GM23338 (cell line): ENCODE data around the gene ZNF140.

ENCODE experiments used
- CREB1 ChIP-seq: fragments of 250-450 bp; sonication (Bioruptor Pico); IDR thresholded peaks from 2 replicates; pipeline ENCODE4 v1.5.0; 2020; ENCODE audit warnings: low read depth, mild to moderate bottlenecking, moderate library complexity
- EZH2 ChIP-seq: fragments of 200-600 bp; sonication (generic); IDR thresholded peaks from one replicate; pipeline ENCODE4 v1.8.0; 2017; ENCODE audit warnings: antibody characterized with exemption, mild to moderate bottlenecking, low read depth; ENCODE audit not compliant: unreplicated experiment
- EZH2phosphoT487 ChIP-seq: fragments of 200-600 bp; sonication (generic); IDR thresholded peaks from one replicate; pipeline ENCODE4 v1.8.1; 2018; ENCODE audit warnings: antibody characterized with exemption; ENCODE audit not compliant: unreplicated experiment
- JUNB ChIP-seq: IDR thresholded peaks from one replicate; pipeline ENCODE4 v1.6.1; 2016; ENCODE audit warnings: antibody characterized with exemption; ENCODE audit not compliant: unreplicated experiment
- NANOG ChIP-seq: IDR thresholded peaks from 2 replicates; pipeline ENCODE4 v1.6.1; 2016; ENCODE audit warnings: antibody characterized with exemption, borderline replicate concordance
- POLR2AphosphoS5 ChIP-seq: IDR thresholded peaks from 2 replicates; pipeline ENCODE4 v1.6.1; 2016; ENCODE audit warnings: antibody characterized with exemption, low read depth
- STAT1 ChIP-seq: IDR thresholded peaks from one replicate; pipeline ENCODE4 v1.6.1; 2016; ENCODE audit warnings: antibody characterized with exemption; ENCODE audit not compliant: unreplicated experiment
- ZNF114 ChIP-seq: fragments of 250-450 bp; sonication (Bioruptor Pico); IDR thresholded peaks from 2 replicates; pipeline ENCODE4 v1.5.0; 2020; ENCODE audit warnings: mild to moderate bottlenecking, moderate library complexity
- ZNF331 ChIP-seq: fragments of 250-450 bp; sonication (Bioruptor Pico); IDR thresholded peaks from 2 replicates; pipeline ENCODE4 v1.5.0; 2020; ENCODE audit warnings: low read depth, mild to moderate bottlenecking, moderate library complexity
- TF ChIP-seq, protein P1 (sequence below): IDR thresholded peaks from one replicate; pipeline ENCODE4 v1.6.1; 2018; ENCODE audit warnings: antibody characterized with exemption; ENCODE audit not compliant: unreplicated experiment
- TF ChIP-seq, protein P2 (sequence below), 2 experiments: fragments of 200-600 bp in 1 of 2; sonication (generic) in 1 of 2; conservative IDR thresholded peaks; 2 replicates each; pipeline versions ENCODE4 v1.5.1 to v1.6.1; 2016 to 2017; ENCODE audit warnings: antibody characterized with exemption in 2 of 2, low read depth in 2 of 2, mild to moderate bottlenecking in 2 of 2, moderate library complexity in 1 of 2
- TF ChIP-seq, protein P3 (sequence below): IDR thresholded peaks from 2 replicates; pipeline ENCODE4 v1.6.1; 2016; ENCODE audit warnings: antibody characterized with exemption
- TF ChIP-seq, protein P4 (sequence below): fragments of 250-450 bp; sonication (Bioruptor Pico); IDR thresholded peaks from 2 replicates; pipeline ENCODE4 v1.5.0; 2020; ENCODE audit warnings: mild to moderate bottlenecking, moderate library complexity

DNA sequence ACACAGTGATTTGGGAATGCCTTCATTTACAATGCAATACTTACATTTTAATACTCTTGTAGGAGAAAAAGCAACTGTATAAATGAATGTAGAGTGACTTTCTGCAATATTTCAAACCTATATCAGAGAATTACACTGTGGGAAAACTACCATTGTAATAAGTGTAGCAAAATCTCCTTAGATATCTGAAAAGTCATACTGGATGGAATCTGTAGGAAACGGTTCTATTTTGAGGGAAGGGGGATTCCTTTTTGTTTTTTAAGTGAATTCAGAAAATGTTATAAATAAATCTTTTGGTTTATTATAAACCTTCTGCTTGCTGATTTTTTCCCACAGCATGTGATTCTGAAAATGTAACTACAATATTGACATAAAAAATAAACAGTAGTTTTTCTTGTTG is 26.4 kb downstream of the ZNF140 start:
- TF ChIP-seq, protein P1, sequence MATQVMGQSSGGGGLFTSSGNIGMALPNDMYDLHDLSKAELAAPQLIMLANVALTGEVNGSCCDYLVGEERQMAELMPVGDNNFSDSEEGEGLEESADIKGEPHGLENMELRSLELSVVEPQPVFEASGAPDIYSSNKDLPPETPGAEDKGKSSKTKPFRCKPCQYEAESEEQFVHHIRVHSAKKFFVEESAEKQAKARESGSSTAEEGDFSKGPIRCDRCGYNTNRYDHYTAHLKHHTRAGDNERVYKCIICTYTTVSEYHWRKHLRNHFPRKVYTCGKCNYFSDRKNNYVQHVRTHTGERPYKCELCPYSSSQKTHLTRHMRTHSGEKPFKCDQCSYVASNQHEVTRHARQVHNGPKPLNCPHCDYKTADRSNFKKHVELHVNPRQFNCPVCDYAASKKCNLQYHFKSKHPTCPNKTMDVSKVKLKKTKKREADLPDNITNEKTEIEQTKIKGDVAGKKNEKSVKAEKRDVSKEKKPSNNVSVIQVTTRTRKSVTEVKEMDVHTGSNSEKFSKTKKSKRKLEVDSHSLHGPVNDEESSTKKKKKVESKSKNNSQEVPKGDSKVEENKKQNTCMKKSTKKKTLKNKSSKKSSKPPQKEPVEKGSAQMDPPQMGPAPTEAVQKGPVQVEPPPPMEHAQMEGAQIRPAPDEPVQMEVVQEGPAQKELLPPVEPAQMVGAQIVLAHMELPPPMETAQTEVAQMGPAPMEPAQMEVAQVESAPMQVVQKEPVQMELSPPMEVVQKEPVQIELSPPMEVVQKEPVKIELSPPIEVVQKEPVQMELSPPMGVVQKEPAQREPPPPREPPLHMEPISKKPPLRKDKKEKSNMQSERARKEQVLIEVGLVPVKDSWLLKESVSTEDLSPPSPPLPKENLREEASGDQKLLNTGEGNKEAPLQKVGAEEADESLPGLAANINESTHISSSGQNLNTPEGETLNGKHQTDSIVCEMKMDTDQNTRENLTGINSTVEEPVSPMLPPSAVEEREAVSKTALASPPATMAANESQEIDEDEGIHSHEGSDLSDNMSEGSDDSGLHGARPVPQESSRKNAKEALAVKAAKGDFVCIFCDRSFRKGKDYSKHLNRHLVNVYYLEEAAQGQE: no peak
- no peak for TF ChIP-seq EZH2
- TF ChIP-seq, protein P2, sequence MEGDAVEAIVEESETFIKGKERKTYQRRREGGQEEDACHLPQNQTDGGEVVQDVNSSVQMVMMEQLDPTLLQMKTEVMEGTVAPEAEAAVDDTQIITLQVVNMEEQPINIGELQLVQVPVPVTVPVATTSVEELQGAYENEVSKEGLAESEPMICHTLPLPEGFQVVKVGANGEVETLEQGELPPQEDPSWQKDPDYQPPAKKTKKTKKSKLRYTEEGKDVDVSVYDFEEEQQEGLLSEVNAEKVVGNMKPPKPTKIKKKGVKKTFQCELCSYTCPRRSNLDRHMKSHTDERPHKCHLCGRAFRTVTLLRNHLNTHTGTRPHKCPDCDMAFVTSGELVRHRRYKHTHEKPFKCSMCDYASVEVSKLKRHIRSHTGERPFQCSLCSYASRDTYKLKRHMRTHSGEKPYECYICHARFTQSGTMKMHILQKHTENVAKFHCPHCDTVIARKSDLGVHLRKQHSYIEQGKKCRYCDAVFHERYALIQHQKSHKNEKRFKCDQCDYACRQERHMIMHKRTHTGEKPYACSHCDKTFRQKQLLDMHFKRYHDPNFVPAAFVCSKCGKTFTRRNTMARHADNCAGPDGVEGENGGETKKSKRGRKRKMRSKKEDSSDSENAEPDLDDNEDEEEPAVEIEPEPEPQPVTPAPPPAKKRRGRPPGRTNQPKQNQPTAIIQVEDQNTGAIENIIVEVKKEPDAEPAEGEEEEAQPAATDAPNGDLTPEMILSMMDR (conservative IDR thresholded peaks at IDR 0.05; ENCODE audit: low read depth in 2 of 2): no peak
- TF ChIP-seq POLR2AphosphoS5: no peak
- TF ChIP-seq EZH2phosphoT487: no peak
- TF ChIP-seq JUNB: no peak
- TF ChIP-seq STAT1: no peak
- TF ChIP-seq CREB1 (CRISPR knock-in tag): no peak
- no peak for TF ChIP-seq ZNF114 (CRISPR knock-in tag)
- TF ChIP-seq ZNF331: no peak
- TF ChIP-seq, protein P3, sequence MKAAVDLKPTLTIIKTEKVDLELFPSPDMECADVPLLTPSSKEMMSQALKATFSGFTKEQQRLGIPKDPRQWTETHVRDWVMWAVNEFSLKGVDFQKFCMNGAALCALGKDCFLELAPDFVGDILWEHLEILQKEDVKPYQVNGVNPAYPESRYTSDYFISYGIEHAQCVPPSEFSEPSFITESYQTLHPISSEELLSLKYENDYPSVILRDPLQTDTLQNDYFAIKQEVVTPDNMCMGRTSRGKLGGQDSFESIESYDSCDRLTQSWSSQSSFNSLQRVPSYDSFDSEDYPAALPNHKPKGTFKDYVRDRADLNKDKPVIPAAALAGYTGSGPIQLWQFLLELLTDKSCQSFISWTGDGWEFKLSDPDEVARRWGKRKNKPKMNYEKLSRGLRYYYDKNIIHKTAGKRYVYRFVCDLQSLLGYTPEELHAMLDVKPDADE: no peak
- TF ChIP-seq, protein P4, sequence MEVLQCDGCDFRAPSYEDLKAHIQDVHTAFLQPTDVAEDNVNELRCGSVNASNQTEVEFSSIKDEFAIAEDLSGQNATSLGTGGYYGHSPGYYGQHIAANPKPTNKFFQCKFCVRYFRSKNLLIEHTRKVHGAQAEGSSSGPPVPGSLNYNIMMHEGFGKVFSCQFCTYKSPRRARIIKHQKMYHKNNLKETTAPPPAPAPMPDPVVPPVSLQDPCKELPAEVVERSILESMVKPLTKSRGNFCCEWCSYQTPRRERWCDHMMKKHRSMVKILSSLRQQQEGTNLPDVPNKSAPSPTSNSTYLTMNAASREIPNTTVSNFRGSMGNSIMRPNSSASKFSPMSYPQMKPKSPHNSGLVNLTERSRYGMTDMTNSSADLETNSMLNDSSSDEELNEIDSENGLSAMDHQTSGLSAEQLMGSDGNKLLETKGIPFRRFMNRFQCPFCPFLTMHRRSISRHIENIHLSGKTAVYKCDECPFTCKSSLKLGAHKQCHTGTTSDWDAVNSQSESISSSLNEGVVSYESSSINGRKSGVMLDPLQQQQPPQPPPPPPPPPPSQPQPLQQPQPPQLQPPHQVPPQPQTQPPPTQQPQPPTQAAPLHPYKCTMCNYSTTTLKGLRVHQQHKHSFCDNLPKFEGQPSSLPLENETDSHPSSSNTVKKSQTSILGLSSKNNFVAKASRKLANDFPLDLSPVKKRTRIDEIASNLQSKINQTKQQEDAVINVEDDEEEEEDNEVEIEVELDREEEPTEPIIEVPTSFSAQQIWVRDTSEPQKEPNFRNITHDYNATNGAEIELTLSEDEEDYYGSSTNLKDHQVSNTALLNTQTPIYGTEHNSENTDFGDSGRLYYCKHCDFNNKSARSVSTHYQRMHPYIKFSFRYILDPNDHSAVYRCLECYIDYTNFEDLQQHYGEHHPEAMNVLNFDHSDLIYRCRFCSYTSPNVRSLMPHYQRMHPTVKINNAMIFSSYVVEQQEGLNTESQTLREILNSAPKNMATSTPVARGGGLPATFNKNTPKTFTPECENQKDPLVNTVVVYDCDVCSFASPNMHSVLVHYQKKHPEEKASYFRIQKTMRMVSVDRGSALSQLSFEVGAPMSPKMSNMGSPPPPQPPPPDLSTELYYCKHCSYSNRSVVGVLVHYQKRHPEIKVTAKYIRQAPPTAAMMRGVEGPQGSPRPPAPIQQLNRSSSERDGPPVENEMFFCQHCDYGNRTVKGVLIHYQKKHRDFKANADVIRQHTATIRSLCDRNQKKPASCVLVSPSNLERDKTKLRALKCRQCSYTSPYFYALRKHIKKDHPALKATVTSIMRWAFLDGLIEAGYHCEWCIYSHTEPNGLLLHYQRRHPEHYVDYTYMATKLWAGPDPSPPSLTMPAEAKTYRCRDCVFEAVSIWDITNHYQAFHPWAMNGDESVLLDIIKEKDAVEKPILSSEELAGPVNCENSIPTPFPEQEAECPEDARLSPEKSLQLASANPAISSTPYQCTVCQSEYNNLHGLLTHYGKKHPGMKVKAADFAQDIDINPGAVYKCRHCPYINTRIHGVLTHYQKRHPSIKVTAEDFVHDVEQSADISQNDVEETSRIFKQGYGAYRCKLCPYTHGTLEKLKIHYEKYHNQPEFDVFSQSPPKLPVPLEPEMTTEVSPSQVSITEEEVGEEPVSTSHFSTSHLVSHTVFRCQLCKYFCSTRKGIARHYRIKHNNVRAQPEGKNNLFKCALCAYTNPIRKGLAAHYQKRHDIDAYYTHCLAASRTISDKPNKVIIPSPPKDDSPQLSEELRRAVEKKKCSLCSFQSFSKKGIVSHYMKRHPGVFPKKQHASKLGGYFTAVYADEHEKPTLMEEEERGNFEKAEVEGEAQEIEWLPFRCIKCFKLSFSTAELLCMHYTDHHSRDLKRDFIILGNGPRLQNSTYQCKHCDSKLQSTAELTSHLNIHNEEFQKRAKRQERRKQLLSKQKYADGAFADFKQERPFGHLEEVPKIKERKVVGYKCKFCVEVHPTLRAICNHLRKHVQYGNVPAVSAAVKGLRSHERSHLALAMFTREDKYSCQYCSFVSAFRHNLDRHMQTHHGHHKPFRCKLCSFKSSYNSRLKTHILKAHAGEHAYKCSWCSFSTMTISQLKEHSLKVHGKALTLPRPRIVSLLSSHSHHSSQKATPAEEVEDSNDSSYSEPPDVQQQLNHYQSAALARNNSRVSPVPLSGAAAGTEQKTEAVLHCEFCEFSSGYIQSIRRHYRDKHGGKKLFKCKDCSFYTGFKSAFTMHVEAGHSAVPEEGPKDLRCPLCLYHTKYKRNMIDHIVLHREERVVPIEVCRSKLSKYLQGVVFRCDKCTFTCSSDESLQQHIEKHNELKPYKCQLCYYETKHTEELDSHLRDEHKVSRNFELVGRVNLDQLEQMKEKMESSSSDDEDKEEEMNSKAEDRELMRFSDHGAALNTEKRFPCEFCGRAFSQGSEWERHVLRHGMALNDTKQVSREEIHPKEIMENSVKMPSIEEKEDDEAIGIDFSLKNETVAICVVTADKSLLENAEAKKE (CRISPR knock-in tag): no peak
- no peak for TF ChIP-seq NANOG
